Measurements from ENCODE around the gene KLHDC8B.

- TF ChIP-seq POLR2AphosphoS5 (IDR thresholded peaks at IDR 0.05; ENCODE audit: low read depth), result no peak
- no peak for TF ChIP-seq CTCF (IDR thresholded peaks at IDR 0.05; ENCODE audit: insufficient read depth, low read length)
- no peak for TF ChIP-seq REST (IDR thresholded peaks at IDR 0.05; ENCODE audit: insufficient replicate concordance, low read depth)
- TF ChIP-seq SPI1 (IDR thresholded peaks at IDR 0.05; ENCODE audit: borderline replicate concordance, low read depth), result no peak
- TF ChIP-seq GABPA (IDR thresholded peaks at IDR 0.05; ENCODE audit: low read depth), result no peak
Observed at GRCh38 chr3:49182682-49183081, 11.3 kb downstream of the KLHDC8B start.
